HCT116 (cell line): ENCODE results near the gene MAGIX. TPM values are rescaled to one million over a fixed set of nuclear protein-coding genes. Genes with fewer than 3 reads are reported as not detected.
A peak's percentile ranks its signal among the peaks of the same experiment; 100 is the strongest.
"Not testable (repeated sequence)": the region's sequence is repeated elsewhere in the genome, so short reads cannot be mapped to it uniquely, and the experiment has no call there.

ENCODE experiments used
- ATAC-seq: fragments of 200-7000 bp; cut with Tn5 transposase; 2 replicates; pipeline ENCODE4 v1.9.1; 2020; ENCODE audit warnings: mild to moderate bottlenecking, moderate library complexity
- BruUV-seq: library from RNA; stranded (reverse); fragments of 400-500 nt; replicated peaks from 2 replicates; lab custom pipeline; 2021; lab: Mats Ljungman, UMichigan
- CTCF ChIA-PET: fragments of 300-600 bp; sonication (Branson Sonifier 250); formaldehyde crosslinking; loops from one replicate; lab custom pipeline; 2021; ENCODE audit warnings: antibody characterized with exemption; lab: Charles Lee
- POLR2A ChIA-PET: fragments of 300-600, 350-600 bp; sonication (Branson Sonifier 250); formaldehyde crosslinking; loops from one replicate; lab custom pipeline; 2021; ENCODE audit warnings: antibody characterized with exemption; lab: Charles Lee
- RAD21 ChIA-PET, 2 experiments: fragments of 300-600 bp; sonication (Branson Sonifier 250); formaldehyde crosslinking; loops; one replicate each; lab custom pipeline; 2023; ENCODE audit warnings: low total read pairs in 2 of 2; ENCODE audit not compliant: uncharacterized antibody in 2 of 2, unreplicated experiment in 2 of 2, low non-redundant PET in 1 of 2; lab: Charles Lee
- DNase-seq: peaks from one replicate; pipeline ENCODE4 v3.0.0-alpha.2; 2010; ENCODE audit warnings: low read depth, low spot score
- H2AFZ ChIP-seq: fragments of 200-600 bp; shearing (Covaris generic), sonication (generic); 2 replicates; pipeline ENCODE4 v1.6.1; 2017; ENCODE audit warnings: low read depth, mixed run types, mixed read lengths, antibody characterized with exemption, low read length; ENCODE audit not compliant: poor library complexity, severe bottlenecking
- H3K27ac ChIP-seq: 2 replicates; pipeline ENCODE4 v1.5.1; 2012; ENCODE audit warnings: low read depth, low read length
- H3K27me3 ChIP-seq: fragments of 200-600 bp; sonication (generic); 2 replicates; pipeline ENCODE4 v1.6.1; 2016; ENCODE audit warnings: mixed run types, low read length, mixed read lengths; ENCODE audit not compliant: insufficient read depth
- H3K36me3 ChIP-seq, 2 experiments: fragments of 200-500 bp in 1 of 2; fragments of 200-600 bp in 1 of 2; sonication (Bioruptor generic) in 1 of 2; sonication (generic) in 1 of 2; 2 replicates each; pipeline versions ENCODE4 v1.5.1 to v1.6.1; 2014 to 2016; ENCODE audit warnings: low read length in 2 of 2, inconsistent platforms in 1 of 2, mixed read lengths in 1 of 2, mixed run types in 1 of 2; ENCODE audit not compliant: insufficient read depth in 2 of 2, control insufficient read depth in 1 of 2
- H3K4me1 ChIP-seq, 2 experiments: fragments of 200-600 bp in 1 of 2; sonication (generic) in 1 of 2; 2 replicates each; pipeline versions ENCODE4 v1.5.1 to v1.6.1; 2012 to 2017; ENCODE audit warnings: low read length in 2 of 2, inconsistent platforms in 1 of 2, mild to moderate bottlenecking in 1 of 2, mixed read lengths in 1 of 2, mixed run types in 1 of 2, moderate library complexity in 1 of 2; ENCODE audit not compliant: insufficient read depth in 2 of 2, control insufficient read depth in 1 of 2
- H3K4me2 ChIP-seq: fragments of 200-600 bp; sonication (generic); 2 replicates; pipeline ENCODE4 v1.6.1; 2017; ENCODE audit warnings: mixed run types, low read length, mixed read lengths
- H3K4me3 ChIP-seq, 2 experiments: fragments of 200-600 bp in 1 of 2; sonication (generic) in 1 of 2; replicated peaks in 1 of 2; 2 replicates each; pipeline ENCODE4 v1.5.1; 2011 to 2016; ENCODE audit warnings: low read length in 2 of 2, control low read depth in 1 of 2, low read depth in 1 of 2, mild to moderate bottlenecking in 1 of 2, mixed read lengths in 1 of 2, mixed run types in 1 of 2
- H3K79me2 ChIP-seq: fragments of 200-600 bp; sonication (generic); 2 replicates; pipeline ENCODE4 v1.6.1; 2017; ENCODE audit warnings: mild to moderate bottlenecking, mixed run types, low read length, moderate library complexity, mixed read lengths; ENCODE audit not compliant: insufficient read depth
- H3K9ac ChIP-seq: fragments of 200-600 bp; sonication (generic); 2 replicates; pipeline ENCODE4 v1.6.1; 2016; ENCODE audit warnings: low read length, mixed read lengths
- H3K9me2 ChIP-seq: fragments of 200-600 bp; sonication (generic), shearing (Covaris generic); 2 replicates; pipeline ENCODE4 v1.6.1; 2017; ENCODE audit warnings: mixed run types, mild to moderate bottlenecking, moderate library complexity; ENCODE audit not compliant: insufficient read depth
- H3K9me3 ChIP-seq, 2 experiments: fragments of 200-500 bp in 1 of 2; fragments of 200-600 bp in 1 of 2; sonication (Bioruptor generic) in 1 of 2; sonication (generic) in 1 of 2; 2 replicates each; pipeline ENCODE4 v1.6.1; 2014 to 2017; ENCODE audit warnings: low read length in 2 of 2, mixed read lengths in 2 of 2, inconsistent platforms in 1 of 2, low read depth in 1 of 2, mild to moderate bottlenecking in 1 of 2, mixed run types in 1 of 2, moderate library complexity in 1 of 2; ENCODE audit not compliant: control insufficient read depth in 1 of 2, insufficient read depth in 1 of 2
- H4K20me1 ChIP-seq: fragments of 200-600 bp; sonication (generic), shearing (Covaris generic); 2 replicates; pipeline ENCODE4 v1.6.1; 2017; ENCODE audit warnings: mixed run types, mild to moderate bottlenecking, moderate library complexity; ENCODE audit not compliant: insufficient read depth
- ATF3 ChIP-seq: IDR thresholded peaks from 2 replicates; pipeline ENCODE4 v1.6.1; 2012
- EGR1 ChIP-seq: IDR thresholded peaks from 2 replicates; pipeline ENCODE4 v1.6.1; 2012; ENCODE audit warnings: low read depth
- EZH2phosphoT487 ChIP-seq: fragments of 200-600 bp; IDR thresholded peaks from 2 replicates; pipeline ENCODE4 v1.6.1; 2018; ENCODE audit warnings: antibody characterized with exemption, borderline replicate concordance
- FOSL1 ChIP-seq: IDR thresholded peaks from 2 replicates; pipeline ENCODE4 v1.6.1; 2012; ENCODE audit warnings: low read depth
- YY1 ChIP-seq: IDR thresholded peaks from 2 replicates; pipeline ENCODE4 v1.6.1; 2011; ENCODE audit warnings: low read length, low read depth, moderate library complexity, mild to moderate bottlenecking; ENCODE audit not compliant: insufficient replicate concordance; ENCODE audit errors: extremely low read depth
- ZBTB33 ChIP-seq: IDR thresholded peaks from 2 replicates; pipeline ENCODE4 v1.6.1; 2011; ENCODE audit warnings: mild to moderate bottlenecking, low read length, moderate library complexity; ENCODE audit not compliant: insufficient replicate concordance; ENCODE audit errors: extremely low read depth
- ZNF274 ChIP-seq: fragments of 200-500 bp; sonication (Bioruptor generic); IDR thresholded peaks from 2 replicates; pipeline ENCODE4 v1.6.1; 2014; ENCODE audit warnings: mild to moderate bottlenecking, low read depth, low read length, inconsistent platforms
- intact Hi-C: fragments of 100-400 bp; cut with micrococcal nuclease; formaldehyde crosslinking; loops from 2 replicates; pipeline ENCODE4 v1.10.0; 2022
- total RNA-seq: library from RNA; stranded (reverse); gene quantifications from one replicate; pipeline ENCODE4 v1.2.1, GENCODE V29; 2021; ENCODE audit not compliant: unreplicated experiment

The MAGIX gene
- total RNA-seq, 1 experiment from 2014 or later = 2.6 TPM

GRCh38 chrX:49147936-49148335, 14.6 kb upstream of the MAGIX start (continued):
- TF ChIP-seq ZBTB33 = no peak
- TF ChIP-seq ZNF274 = no peak
- no peak for TF ChIP-seq ATF3
- TF ChIP-seq EGR1 = no peak
- no peak for TF ChIP-seq YY1
- no peak for TF ChIP-seq FOSL1
- no peak for TF ChIP-seq EZH2phosphoT487
- TF ChIP-seq, all 23 proteins: peak for 0

GRCh38 chrX:49148390-49149100, 14.0 kb upstream of the MAGIX start:
- CTCF ChIA-PET, H4K20me1 ChIP-seq, BruUV-seq, H2AFZ ChIP-seq, H3K9me2 ChIP-seq, RAD21 ChIA-PET, H3K4me1 ChIP-seq, H3K9ac ChIP-seq, H3K27ac ChIP-seq, H3K27me3 ChIP-seq, H3K9me3 ChIP-seq, POLR2A ChIA-PET, DNase-seq, intact Hi-C loops, H3K4me3 ChIP-seq, H3K36me3 ChIP-seq, H3K79me2 ChIP-seq, ATAC-seq: not testable (repeated sequence)
- H3K4me2 ChIP-seq = peak overlapping the region; percentile 9; the same call in 1 of the 2 replicates

GRCh38 chrX:49149291-49149690, 13.3 kb upstream of the MAGIX start:
- BruUV-seq, H3K4me1 ChIP-seq, intact Hi-C loops, H4K20me1 ChIP-seq, H2AFZ ChIP-seq, ATAC-seq, H3K36me3 ChIP-seq, H3K79me2 ChIP-seq, RAD21 ChIA-PET, H3K9me2 ChIP-seq, H3K27ac ChIP-seq, DNase-seq, H3K27me3 ChIP-seq, H3K4me3 ChIP-seq, POLR2A ChIA-PET, CTCF ChIA-PET, H3K9ac ChIP-seq, H3K9me3 ChIP-seq: not testable (repeated sequence)
- H3K4me2 ChIP-seq = peak overlapping the region; percentile 9; the same call in 1 of the 2 replicates
